Measurements from ENCODE around the gene TMEM254.
"Not testable (repeated sequence)": the region's sequence is repeated elsewhere in the genome, so short reads cannot be mapped to it uniquely, and the experiment has no call there.

Gene TMEM254

GRCh38 chr10:80133687-80134086, 55.2 kb downstream of the TMEM254 start:
- not testable (repeated sequence) for DNase-seq

DNA sequence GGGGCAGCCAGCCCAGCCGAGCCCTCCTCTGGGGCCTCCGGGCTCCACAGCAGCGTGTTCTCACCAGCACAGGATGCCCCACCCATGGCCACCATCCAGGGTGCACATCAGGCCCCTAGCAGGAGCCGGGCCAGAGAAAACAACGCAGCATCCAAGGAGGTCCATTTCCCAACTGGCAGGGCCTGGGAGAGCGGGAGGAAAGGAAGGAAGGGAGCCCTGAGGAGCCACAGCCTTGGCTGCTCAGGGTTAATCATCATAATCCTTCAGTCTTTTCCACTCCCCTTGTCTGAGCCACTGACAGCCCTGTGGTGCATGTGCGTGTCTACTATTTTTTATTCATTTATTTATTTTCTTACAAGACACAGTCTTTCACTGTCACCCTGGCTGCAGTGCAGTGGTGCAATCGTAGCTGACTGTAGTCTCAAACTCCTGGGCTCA, 57.7 kb downstream of the TMEM254 start:
- no peak for DNase-seq

DNA sequence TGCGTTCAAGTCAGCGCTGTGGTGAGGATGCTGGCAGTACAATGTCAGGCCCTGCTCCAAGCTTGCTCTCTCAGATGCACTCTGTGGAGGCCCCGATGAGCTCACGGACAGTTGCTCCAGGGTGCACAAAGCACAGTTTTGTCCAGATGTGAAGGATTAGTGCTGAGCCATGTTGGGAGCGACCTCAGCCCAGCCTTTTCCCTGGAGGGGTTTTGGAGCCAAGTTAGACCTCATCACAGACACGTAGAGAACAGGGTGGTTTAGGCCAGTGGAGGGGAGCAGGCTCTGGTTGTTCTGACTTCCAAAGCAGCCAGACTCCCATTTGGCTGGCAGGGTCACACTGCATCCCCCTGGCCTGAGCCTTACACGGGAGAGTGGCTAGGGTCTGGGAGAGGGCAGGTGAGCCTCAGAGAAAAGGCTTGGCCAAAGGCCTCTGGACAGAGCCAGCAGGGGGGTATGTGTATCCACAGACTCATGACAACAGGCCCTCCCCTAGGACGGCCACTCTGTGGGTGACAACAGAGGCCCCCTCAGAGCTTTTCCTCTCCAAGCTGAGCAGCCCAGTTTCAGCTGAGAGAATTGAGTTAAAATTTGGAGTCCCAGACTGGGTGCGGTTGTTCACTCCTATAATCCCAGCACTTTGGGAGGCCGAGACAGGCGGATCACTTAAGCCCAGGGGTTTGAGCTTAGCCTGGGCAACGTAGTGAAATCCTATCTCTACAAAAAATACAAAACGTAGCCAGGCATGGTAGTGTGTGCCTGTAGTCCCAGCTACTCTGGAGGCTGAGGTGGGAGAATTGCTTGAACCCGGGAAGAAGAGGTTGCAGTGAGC, 58.8 kb downstream of the TMEM254 start:
- no peak for DNase-seq

- no peak for DNase-seq
Measured at GRCh38 chr10:80137920-80138319, 59.5 kb downstream of the TMEM254 start.

GRCh38 chr10:80139265-80139664, 60.8 kb downstream of the TMEM254 start:
- no peak for DNase-seq

- no peak for DNase-seq
Measured at GRCh38 chr10:80140251-80140650, 61.8 kb downstream of the TMEM254 start.

- DNase-seq, result no peak
Measured at GRCh38 chr10:80141696-80142460, 63.4 kb downstream of the TMEM254 start.
